PC-3 (cell line): ENCODE data around the gene PCDHGB4.

Experiments
- CTCF ChIP-seq: fragments of 300-600 bp; sonication (generic); conservative IDR thresholded peaks from 2 replicates; pipeline ENCODE4 v1.5.1; 2017; ENCODE audit warnings: antibody characterized with exemption, low read depth, mild to moderate bottlenecking, low read length
- EZH2 ChIP-seq: fragments of 300-600 bp; sonication (generic); IDR thresholded peaks from one replicate; pipeline ENCODE4 v1.6.1; 2017; ENCODE audit warnings: antibody characterized with exemption, mild to moderate bottlenecking, low read length; ENCODE audit not compliant: unreplicated experiment

DNA sequence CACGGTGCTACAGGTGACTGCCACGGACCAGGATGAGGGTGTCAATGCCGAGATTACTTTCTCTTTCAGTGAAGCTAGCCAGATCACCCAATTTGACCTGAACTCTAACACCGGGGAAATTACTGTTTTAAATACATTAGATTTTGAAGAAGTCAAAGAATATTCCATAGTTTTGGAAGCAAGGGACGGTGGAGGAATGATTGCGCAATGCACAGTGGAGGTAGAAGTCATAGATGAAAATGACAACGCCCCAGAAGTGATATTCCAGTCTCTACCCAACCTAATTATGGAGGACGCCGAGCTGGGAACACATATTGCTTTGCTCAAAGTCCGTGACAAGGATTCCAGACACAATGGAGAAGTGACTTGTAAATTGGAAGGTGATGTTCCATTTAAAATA lies 1.2 kb downstream of the PCDHGB4 start:
- no peak for TF ChIP-seq CTCF
- TF ChIP-seq EZH2: no peak
